PFSK-1 (cell line): Measurements from ENCODE around the gene BCAS1.

Source experiments
- POLR2AphosphoS5 ChIP-seq: IDR thresholded peaks from 2 replicates; pipeline ENCODE4 v1.6.1; 2012; ENCODE audit warnings: low read depth, mild to moderate bottlenecking, control low read depth, low read length, moderate library complexity
- REST ChIP-seq, 2 experiments: IDR thresholded peaks; 2 replicates each; pipeline versions ENCODE4 v1.6.1 to v1.8.0; 2011 to 2012; ENCODE audit warnings: low read depth in 2 of 2, low read length in 2 of 2, control low read depth in 1 of 2, inconsistent platforms in 1 of 2, mild to moderate bottlenecking in 1 of 2, moderate library complexity in 1 of 2; ENCODE audit not compliant: insufficient read depth in 1 of 2

DNA sequence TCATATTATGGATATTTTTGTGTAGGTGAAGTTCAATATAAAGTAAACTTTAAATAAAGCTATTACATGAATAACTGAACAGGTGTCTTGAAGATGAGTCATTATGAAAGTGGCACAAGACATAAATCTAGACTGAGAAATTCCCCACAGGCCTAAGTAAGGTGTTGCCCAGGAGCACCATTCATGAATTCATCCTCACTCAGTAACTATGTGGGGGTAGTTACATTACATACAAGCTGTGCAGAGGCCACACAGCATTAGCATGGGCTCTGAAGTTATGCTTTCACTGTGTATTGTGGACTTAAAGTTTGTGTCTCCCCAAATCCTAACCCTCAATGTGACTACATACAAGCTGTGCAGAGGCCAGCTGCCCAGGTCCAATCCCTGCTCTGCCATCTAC is 65.9 kb downstream of the BCAS1 start:
- TF ChIP-seq POLR2AphosphoS5: no peak
- TF ChIP-seq REST (IDR thresholded peaks at IDR 0.05; ENCODE audit: insufficient read depth in 1 of 2, low read depth in 2 of 2, low read length in 2 of 2): no peak
